K562 (cell line): ENCODE data around the gene SLC25A45. TPM values are rescaled to one million over a fixed set of nuclear protein-coding genes. Genes with fewer than 3 reads are reported as not detected.
A peak's percentile ranks its signal among the peaks of the same experiment; 100 is the strongest.

Experiments
- BDP1 ChIP-seq: IDR thresholded peaks from 3 replicates; pipeline ENCODE4 v1.6.1; 2011; ENCODE audit not compliant: insufficient read length, insufficient read depth
- CEBPB ChIP-seq: fragments of 450-650 bp; IDR thresholded peaks from 2 replicates; pipeline ENCODE4 v1.6.1; 2016; ENCODE audit warnings: missing genetic modification characterization, missing compliant biosample characterization
- CEBPG ChIP-seq, 3 experiments: fragments of 200-800 bp in 1 of 3; sonication (Bioruptor generic) in 1 of 3; sonication (generic) in 1 of 3; formaldehyde crosslinking in 1 of 3; IDR thresholded peaks in 2 of 3; conservative IDR thresholded peaks in 1 of 3; 2 replicates each; pipeline versions ENCODE4 v1.6.1 to v1.8.0; 2016 to 2022; ENCODE audit warnings: missing compliant biosample characterization in 2 of 3, missing genetic modification characterization in 2 of 3, mild to moderate bottlenecking in 1 of 3, missing genetic modification reagents in 1 of 3
- GATA2 ChIP-seq: sonication (generic); formaldehyde crosslinking; IDR thresholded peaks from 2 replicates; pipeline ENCODE4 v1.4.0; 2020; ENCODE audit warnings: mild to moderate bottlenecking, missing genetic modification reagents
- KDM2B ChIP-seq: fragments of 250-450 bp; sonication (Bioruptor Pico); IDR thresholded peaks from 2 replicates; pipeline ENCODE4 v1.8.0; 2021; ENCODE audit warnings: mild to moderate bottlenecking, moderate library complexity
- KDM4B ChIP-seq, 2 experiments: fragments of 450-650 bp in 1 of 2; sonication (generic) in 1 of 2; IDR thresholded peaks; 2 replicates each; pipeline ENCODE4 v1.6.1; 2016 to 2017; ENCODE audit warnings: borderline replicate concordance in 2 of 2, antibody characterized with exemption in 1 of 2, low read depth in 1 of 2, mild to moderate bottlenecking in 1 of 2
- MBD2 ChIP-seq: sonication (generic); IDR thresholded peaks from 2 replicates; pipeline ENCODE4 v1.6.1; 2016; ENCODE audit warnings: low read depth, borderline replicate concordance
- NCOA2 ChIP-seq, 2 experiments: fragments of 450-650 bp; IDR thresholded peaks; 2 replicates each; pipeline ENCODE4 v1.6.1; 2018; ENCODE audit warnings: mild to moderate bottlenecking in 2 of 2, moderate library complexity in 1 of 2; ENCODE audit not compliant: partially characterized antibody in 2 of 2
- NR2C1 ChIP-seq, 2 experiments: fragments of 450-650 bp; IDR thresholded peaks; 2 replicates each; pipeline ENCODE4 v1.6.1; 2017; ENCODE audit warnings: mild to moderate bottlenecking in 2 of 2, antibody characterized with exemption in 1 of 2, inconsistent platforms in 1 of 2, missing compliant biosample characterization in 1 of 2, missing genetic modification characterization in 1 of 2
- RAD51 ChIP-seq: fragments of 450-650 bp; IDR thresholded peaks from 2 replicates; pipeline ENCODE4 v1.7.1; 2016; ENCODE audit warnings: low read depth, mild to moderate bottlenecking, borderline replicate concordance
- SRSF1 ChIP-seq: fragments of 200-400 bp; formaldehyde crosslinking; IDR thresholded peaks from 2 replicates; pipeline ENCODE4 v1.6.1; 2017; ENCODE audit warnings: mild to moderate bottlenecking, low read depth, low read length, moderate library complexity
- STAT5A ChIP-seq: IDR thresholded peaks from 2 replicates; pipeline ENCODE4 v1.6.1; 2012; ENCODE audit warnings: low read length, inconsistent platforms, borderline replicate concordance
- TBP ChIP-seq: optimal IDR thresholded peaks from 2 replicates; pipeline ENCODE3; 2011; ENCODE audit warnings: low read depth, low read length, improper control_type of control experiment
- ZNF184 ChIP-seq: sonication (generic); formaldehyde crosslinking; IDR thresholded peaks from 2 replicates; pipeline ENCODE4 v1.5.0; 2020; ENCODE audit warnings: missing genetic modification reagents
- ZNF324 ChIP-seq: fragments of 250-450 bp; sonication (Bioruptor Pico); IDR thresholded peaks from 2 replicates; pipeline ENCODE4 v1.4.0; 2020; ENCODE audit warnings: mild to moderate bottlenecking
- ZNF707 ChIP-seq: fragments of 250-450 bp; sonication (Bioruptor Pico); conservative IDR thresholded peaks from 2 replicates; pipeline ENCODE4 v1.8.0; 2022; ENCODE audit warnings: inconsistent platforms, mild to moderate bottlenecking, moderate library complexity
- ZNF77 ChIP-seq: fragments of 250-450 bp; sonication (Bioruptor Pico); IDR thresholded peaks from 2 replicates; pipeline ENCODE4 v1.5.0; 2020
- polyA plus RNA-seq, 8 experiments: library from polyadenylated mRNA; depleted of rRNA in 4 of 8; stranded (reverse) in 5 of 8; unstranded in 3 of 8; fragments of >200 nt; fragmentation: Nextera tagmentation in 2 of 8; fragmentation: Illumina TruSeq in 1 of 8; extraction: Ambion mirVana in 2 of 8; extraction: Trizol in 1 of 8; gene quantifications; 2 replicates each; pipeline versions ENCODE4 v1.2.1 to v1.2.3, GENCODE V29; 2011 to 2014; ENCODE audit warnings: inconsistent platforms in 1 of 8, missing spikeins in 1 of 8
- total RNA-seq, 7 experiments: library from RNA; depleted of rRNA in 6 of 7; stranded (reverse); fragments of >200 nt in 6 of 7; fragmentation: Illumina TruSeq in 2 of 7; extraction: Trizol in 2 of 7; gene quantifications; 2 replicates each; pipeline versions ENCODE4 v1.2.1 to v1.2.3, GENCODE V29; 2011 to 2021; ENCODE audit warnings: low replicate concordance in 1 of 7
- TF ChIP-seq, protein P1 (sequence below): fragments of 450-650 bp; formaldehyde crosslinking; IDR thresholded peaks from 2 replicates; pipeline ENCODE4 v1.4.0; 2020; ENCODE audit warnings: mild to moderate bottlenecking
- TF ChIP-seq, protein P2 (sequence below): sonication (generic); formaldehyde crosslinking; IDR thresholded peaks from 2 replicates; pipeline ENCODE4 v1.8.0; 2022; ENCODE audit warnings: mild to moderate bottlenecking, missing genetic modification reagents

SLC25A45 gene
- total and polyA plus RNA-seq, 9 of the 15 experiments (the other 6 are each of a cell fraction or from before 2014, with no cell fraction given) = 0.15 to 2.3 (median 0.68) TPM

DNA sequence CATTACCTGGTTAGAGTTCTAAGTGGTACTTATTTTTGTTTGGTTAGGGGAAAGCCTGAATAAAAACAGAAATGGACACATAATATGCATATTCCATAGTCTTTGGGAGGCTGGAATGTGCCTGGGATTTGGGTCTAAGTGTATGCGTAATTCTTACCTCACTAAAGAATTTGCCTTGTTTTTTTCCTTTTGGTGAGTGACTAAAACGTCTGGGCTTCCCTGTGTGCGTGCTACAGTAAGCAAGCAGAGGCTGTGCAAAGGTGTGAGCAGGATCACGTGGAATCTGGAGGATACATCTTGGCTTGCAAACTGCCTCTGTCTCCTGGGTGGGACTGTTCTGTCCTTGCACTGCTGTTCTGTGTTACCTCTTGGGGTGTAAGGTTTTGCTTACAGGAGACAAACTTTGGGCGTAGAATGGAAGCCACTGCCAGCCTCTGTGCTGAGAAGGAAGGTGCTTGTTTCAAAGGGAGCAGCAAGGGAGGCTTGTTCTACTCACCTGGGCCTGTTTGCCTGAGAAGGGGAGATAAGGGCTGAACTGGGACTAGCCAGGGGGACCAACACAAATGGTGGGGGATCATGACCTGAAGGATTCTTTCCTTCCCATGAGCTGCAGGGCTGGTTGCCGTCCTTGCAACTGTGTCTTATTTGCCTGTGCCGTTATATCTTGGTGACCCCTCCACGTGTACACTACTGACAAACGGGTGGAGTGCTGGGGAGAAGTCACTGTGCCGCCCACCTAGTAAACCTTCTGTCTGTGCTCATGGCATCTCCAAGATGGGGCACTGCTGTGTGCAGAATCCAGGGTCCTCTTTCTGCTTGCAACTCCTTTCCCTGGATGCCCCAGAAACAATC, 44.6 kb upstream of the SLC25A45 start (continued):
- TF ChIP-seq, protein P1, sequence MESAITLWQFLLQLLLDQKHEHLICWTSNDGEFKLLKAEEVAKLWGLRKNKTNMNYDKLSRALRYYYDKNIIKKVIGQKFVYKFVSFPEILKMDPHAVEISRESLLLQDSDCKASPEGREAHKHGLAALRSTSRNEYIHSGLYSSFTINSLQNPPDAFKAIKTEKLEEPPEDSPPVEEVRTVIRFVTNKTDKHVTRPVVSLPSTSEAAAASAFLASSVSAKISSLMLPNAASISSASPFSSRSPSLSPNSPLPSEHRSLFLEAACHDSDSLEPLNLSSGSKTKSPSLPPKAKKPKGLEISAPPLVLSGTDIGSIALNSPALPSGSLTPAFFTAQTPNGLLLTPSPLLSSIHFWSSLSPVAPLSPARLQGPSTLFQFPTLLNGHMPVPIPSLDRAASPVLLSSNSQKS (CRISPR knock-in tag) = peak; percentile 26; the same call in 1 of the 2 replicates
- no peak for TF ChIP-seq NR2C1 (IDR thresholded peaks at IDR 0.05)
- TF ChIP-seq NR2C1 (tag; IDR thresholded peaks at IDR 0.05) = 0 out of 2 replicates have a peak, but pooled peaks have one; percentile 41
- TF ChIP-seq MBD2 = peak; percentile 70
- TF ChIP-seq NCOA2 (IDR thresholded peaks at IDR 0.05; ENCODE audit: partially characterized antibody in 2 of 2) = no peak
- no peak for TF ChIP-seq SRSF1
- TF ChIP-seq, protein P2, sequence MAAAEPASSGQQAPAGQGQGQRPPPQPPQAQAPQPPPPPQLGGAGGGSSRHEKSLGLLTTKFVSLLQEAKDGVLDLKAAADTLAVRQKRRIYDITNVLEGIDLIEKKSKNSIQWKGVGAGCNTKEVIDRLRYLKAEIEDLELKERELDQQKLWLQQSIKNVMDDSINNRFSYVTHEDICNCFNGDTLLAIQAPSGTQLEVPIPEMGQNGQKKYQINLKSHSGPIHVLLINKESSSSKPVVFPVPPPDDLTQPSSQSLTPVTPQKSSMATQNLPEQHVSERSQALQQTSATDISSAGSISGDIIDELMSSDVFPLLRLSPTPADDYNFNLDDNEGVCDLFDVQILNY = peak; percentile 78
- peak; percentile 31; the same call in 1 of the 2 replicates for TF ChIP-seq STAT5A
- TF ChIP-seq ZNF184 (CRISPR knock-in tag) = no peak
- no peak for TF ChIP-seq BDP1
- no peak for TF ChIP-seq ZNF707 (CRISPR knock-in tag)
- peak; percentile 45; the same call in 1 of the 2 replicates for TF ChIP-seq KDM2B
- TF ChIP-seq CEBPB (tag) = no peak
- TF ChIP-seq ZNF77 (CRISPR knock-in tag) = peak; percentile 91; the same call in 1 of the 2 replicates
- TF ChIP-seq RAD51 = peak; percentile 5; the same call in 1 of the 2 replicates
- no peak for TF ChIP-seq CEBPG (CRISPR knock-in tag; IDR thresholded peaks at IDR 0.05)
- no peak for TF ChIP-seq CEBPG (tag; conservative IDR thresholded peaks at IDR 0.05 in 1 of 2, IDR thresholded peaks at IDR 0.05 in 1 of 2)
- peak in 1 of 2 experiments; percentile 70; a peak in 1 of 4 replicates for TF ChIP-seq KDM4B (IDR thresholded peaks at IDR 0.05; ENCODE audit: borderline replicate concordance in 2 of 2, low read depth in 1 of 2)
- 0 out of 2 replicates have a peak, but pooled peaks have one; percentile 42 for TF ChIP-seq ZNF324 (CRISPR knock-in tag)
- no peak for TF ChIP-seq GATA2
- no peak for TF ChIP-seq TBP
